GM20000 (cell line): ENCODE data around the gene KIF1B.

ENCODE experiments used
- DNase-seq: peaks from one replicate; pipeline ENCODE4 v3.0.0; 2012; ENCODE audit warnings: low spot score
- TF ChIP-seq, protein P1 (sequence below): IDR thresholded peaks from 2 replicates; pipeline ENCODE4 v1.5.1; 2012; ENCODE audit warnings: mild to moderate bottlenecking, control low read depth; ENCODE audit errors: extremely low read depth, missing control alignments

KIF1B gene

DNA sequence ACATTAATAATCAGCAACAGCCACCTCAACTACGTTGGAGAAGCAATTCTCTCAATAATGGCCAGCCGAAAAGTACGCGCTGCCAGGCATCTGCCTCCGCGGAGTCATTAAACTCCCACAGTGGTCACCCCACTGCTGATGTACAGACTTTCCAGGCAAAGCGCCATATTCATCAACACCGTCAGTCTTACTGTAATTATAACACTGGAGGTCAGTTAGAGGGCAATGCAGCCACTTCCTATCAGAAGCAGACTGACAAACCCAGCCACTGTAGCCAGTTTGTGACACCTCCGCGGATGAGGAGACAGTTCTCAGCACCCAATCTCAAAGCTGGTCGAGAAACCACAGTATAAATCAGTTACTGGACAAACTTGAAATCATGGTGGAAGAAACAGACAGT is 93.9 kb downstream of the KIF1B start:
- no peak for DNase-seq
- TF ChIP-seq, protein P1, sequence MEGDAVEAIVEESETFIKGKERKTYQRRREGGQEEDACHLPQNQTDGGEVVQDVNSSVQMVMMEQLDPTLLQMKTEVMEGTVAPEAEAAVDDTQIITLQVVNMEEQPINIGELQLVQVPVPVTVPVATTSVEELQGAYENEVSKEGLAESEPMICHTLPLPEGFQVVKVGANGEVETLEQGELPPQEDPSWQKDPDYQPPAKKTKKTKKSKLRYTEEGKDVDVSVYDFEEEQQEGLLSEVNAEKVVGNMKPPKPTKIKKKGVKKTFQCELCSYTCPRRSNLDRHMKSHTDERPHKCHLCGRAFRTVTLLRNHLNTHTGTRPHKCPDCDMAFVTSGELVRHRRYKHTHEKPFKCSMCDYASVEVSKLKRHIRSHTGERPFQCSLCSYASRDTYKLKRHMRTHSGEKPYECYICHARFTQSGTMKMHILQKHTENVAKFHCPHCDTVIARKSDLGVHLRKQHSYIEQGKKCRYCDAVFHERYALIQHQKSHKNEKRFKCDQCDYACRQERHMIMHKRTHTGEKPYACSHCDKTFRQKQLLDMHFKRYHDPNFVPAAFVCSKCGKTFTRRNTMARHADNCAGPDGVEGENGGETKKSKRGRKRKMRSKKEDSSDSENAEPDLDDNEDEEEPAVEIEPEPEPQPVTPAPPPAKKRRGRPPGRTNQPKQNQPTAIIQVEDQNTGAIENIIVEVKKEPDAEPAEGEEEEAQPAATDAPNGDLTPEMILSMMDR: no peak

DNA sequence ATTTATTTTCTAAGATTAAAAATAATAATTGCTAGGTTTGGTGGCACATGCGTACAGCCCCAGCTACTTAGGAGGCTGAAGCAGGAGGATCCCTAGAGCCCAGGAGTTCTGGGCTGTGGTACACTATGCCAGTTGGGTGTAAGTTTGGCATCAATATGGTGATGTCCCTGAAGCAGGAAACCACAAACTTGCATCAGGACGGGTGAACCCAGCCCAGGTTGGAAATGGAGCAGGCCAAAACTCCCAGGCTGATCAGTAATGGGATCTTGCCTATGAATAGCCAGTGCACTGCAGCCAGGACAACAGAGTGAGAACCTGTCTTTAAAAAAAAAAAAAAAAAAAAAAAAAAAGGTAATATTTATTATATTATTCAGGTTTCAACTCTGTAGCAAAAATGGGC is 96.1 kb downstream of the KIF1B start:
- no peak for DNase-seq
- TF ChIP-seq, protein P1: no peak

DNA sequence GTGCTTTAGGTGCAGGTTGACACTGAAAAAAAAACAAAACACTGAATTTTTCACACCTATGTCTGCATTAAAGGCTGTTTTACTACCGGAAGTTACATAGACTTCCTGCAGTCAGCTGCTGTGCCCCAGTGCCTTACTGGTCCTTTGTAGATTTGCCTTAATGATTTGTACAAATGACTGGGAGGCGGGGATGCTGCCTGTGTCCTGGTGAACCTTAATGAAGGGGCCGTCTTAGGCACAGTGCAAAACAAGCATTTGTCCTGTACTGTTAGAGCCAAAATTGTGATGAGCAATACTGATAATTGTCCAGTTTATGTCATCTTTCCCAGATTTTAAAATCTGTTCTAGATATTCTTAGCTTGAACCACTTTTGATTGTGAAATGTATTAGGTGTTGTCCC is 97.6 kb downstream of the KIF1B start:
- TF ChIP-seq, protein P1: no peak
- DNase-seq: no peak

DNA sequence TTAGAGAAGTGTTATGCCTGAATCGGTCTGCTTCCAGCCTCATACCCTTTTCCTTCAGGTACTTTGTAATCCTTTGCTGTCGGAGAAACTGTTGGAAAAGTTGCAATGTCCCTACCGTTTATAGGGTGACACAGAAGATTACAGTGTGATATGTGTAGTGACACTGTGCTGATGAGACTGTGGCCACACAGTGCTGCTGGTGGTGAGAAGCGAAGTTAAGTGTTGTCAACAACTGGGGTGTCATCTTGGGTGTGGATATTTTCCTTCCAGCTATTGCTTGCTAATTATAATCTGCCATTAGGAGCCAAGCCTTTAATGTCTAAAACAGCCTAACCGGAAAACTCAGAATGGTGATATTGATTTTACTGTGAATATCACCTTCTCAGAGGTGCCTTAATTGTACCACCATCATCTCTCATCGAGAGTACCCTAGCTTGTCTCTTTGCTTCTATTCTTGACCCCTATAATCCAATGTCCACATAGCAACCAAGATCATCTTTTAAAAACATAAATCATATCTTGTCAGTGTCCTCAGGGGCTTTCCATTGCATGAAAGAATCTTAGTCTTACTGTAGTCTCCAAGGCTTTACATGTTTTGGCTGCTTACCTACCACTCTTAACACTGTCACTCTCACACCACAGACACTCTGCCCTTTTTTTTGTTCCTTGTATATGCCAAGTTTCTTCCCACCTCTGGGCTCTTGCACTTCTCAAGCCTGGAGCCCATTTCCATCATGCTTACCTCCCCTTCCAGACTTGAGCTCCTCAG is 99.1 kb downstream of the KIF1B start:
- no peak for DNase-seq

DNA sequence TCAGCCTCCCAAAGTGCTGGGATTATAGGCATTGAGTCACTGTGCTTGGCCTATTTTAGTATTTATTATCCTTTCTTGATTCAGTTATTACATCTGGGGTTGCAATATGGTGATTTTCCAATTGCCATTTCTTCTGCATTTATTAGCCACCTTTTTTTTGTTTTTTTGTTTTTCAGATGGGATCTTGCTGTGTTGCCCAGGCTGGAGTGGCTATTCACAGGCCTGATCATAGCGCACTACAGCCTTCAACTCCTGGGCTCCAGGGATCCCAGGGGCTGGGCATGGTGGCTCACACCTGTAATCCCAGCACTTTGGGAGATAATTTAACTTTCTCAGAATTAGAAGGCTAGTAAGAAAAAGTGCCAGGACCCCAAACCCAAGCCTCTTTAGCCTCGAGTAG is 106.4 kb downstream of the KIF1B start:
- TF ChIP-seq, protein P1: no peak
- DNase-seq: no peak

More for the DNA sequence above, 99.1 kb downstream of the KIF1B start:
- TF ChIP-seq, protein P1: no peak

DNA sequence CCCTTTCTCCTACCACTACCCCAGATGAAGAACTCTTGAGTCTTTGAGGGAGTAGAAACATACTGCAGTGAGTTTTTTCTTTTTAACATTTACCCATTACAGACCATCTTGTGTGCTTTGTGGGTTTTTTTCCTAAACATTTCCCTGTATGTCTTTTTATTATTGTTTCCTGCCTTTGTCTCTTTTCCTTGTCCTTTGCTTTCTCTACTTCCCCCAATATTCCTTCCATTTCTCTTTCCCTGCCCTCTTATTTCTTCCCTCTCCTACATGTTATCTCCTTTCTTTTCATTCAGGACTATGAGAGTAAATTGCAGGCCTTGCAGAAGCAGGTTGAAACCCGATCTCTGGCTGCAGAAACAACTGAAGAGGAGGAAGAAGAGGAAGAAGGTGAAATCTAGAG is 109.4 kb downstream of the KIF1B start:
- TF ChIP-seq, protein P1: no peak
- no peak for DNase-seq

DNA sequence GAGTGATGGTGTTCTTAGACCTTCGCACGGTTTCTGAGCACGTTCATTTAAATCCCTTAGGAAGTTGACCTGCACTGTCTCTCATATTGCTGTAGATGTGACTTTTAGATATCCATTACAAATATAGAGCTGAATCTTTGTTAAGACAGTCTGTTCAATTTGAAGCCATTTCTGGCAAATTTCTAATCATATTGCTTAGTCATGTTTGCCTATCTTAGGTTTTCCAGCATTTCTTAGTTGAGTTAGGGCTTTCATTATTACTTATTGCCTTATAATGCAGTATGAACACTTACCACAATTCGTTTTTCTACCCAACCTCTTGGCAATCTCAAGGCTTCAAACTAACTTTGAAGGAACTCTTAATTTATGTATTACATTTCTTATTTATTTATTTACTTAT is 110.0 kb downstream of the KIF1B start:
- no peak for DNase-seq
- TF ChIP-seq, protein P1: no peak
